ENCODE measurements around the gene SVIL. TPM values are rescaled to one million over a fixed set of nuclear protein-coding genes. Genes with fewer than 3 reads are reported as not detected.

SVIL gene
- total RNA-seq, 1 donor from 2014 or later, result 25.1 TPM

GRCh38 chr10:29631049-29631339 is 3.8 kb downstream of the SVIL start:
- no peak for DNase-seq (ENCODE audit: low spot score)
- Histone ChIP-seq H4K20me1 (ENCODE audit: low read depth) (peaks cover 2% of the 10 kb centered on the region), H3K9ac (no peak overlapping the region), H3K79me2 (ENCODE audit: low read depth) (peaks cover 20% of the 10 kb centered on the region), H3F3A (ENCODE audit: low read depth) (peaks cover 17% of the 10 kb centered on the region), H3K27ac (no peak overlapping the region), H2AFZ (replicated peaks) (no peak overlapping the region), H3K9me3 (ENCODE audit: low read depth) (no peaks in the 10 kb centered on the region), H3K4me2 (no peak overlapping the region), H3K27me3 (no peaks in the 10 kb centered on the region), H3K4me3 (no peak overlapping the region), H3K36me3 (no peaks in the 10 kb centered on the region), H3K4me1 (peaks cover 29% of the 10 kb centered on the region)
- no peak overlapping the region for H3K4me3 Mint-ChIP-seq
- no peak overlapping the region for H3K27ac Mint-ChIP-seq
- H3K36me3 Mint-ChIP-seq, result peaks cover 2% of the 10 kb centered on the region
- H3K27me3 Mint-ChIP-seq (ENCODE audit: insufficient read depth, low read depth), result peaks cover 2% of the 10 kb centered on the region
- H3K4me1 Mint-ChIP-seq, result peaks cover 22% of the 10 kb centered on the region
- no peaks in the 10 kb centered on the region for H3K9me3 Mint-ChIP-seq
- TF ChIP-seq EZH2phosphoT487 (IDR thresholded peaks at IDR 0.05), result no peak
- no peak for TF ChIP-seq CTCF (IDR thresholded peaks at IDR 0.05)
- TF ChIP-seq EZH2 (IDR thresholded peaks at IDR 0.05), result no peak

GRCh38 chr10:29630205-29631048 is 4.3 kb downstream of the SVIL start:
- no peak overlapping the region for H3K4me3 Mint-ChIP-seq
- no peak overlapping the region for H3K27ac Mint-ChIP-seq

GRCh38 chr10:29628912-29629526 is 5.8 kb downstream of the SVIL start:
- H3K4me1 ChIP-seq, result peaks cover 9% of the 10 kb centered on the region
- Mint-ChIP-seq H3K27me3 (ENCODE audit: insufficient read depth, low read depth) (peaks cover 2% of the 10 kb centered on the region), H3K4me3 (no peak overlapping the region), H3K27ac (no peak overlapping the region), H3K36me3 (peaks cover 4% of the 10 kb centered on the region), H3K4me1 (peaks cover 4% of the 10 kb centered on the region), H3K9me3 (no peaks in the 10 kb centered on the region)
- no peaks in the 10 kb centered on the region for H3K27me3 ChIP-seq
- peaks cover 2% of the 10 kb centered on the region for H4K20me1 ChIP-seq (ENCODE audit: low read depth)
- no peaks in the 10 kb centered on the region for H3K36me3 ChIP-seq
- H3F3A ChIP-seq (ENCODE audit: low read depth), result no peaks in the 10 kb centered on the region
- no peak for DNase-seq (ENCODE audit: low spot score)
- TF ChIP-seq EZH2 (IDR thresholded peaks at IDR 0.05) (no peak), CTCF (IDR thresholded peaks at IDR 0.05) (no peak), EZH2phosphoT487 (IDR thresholded peaks at IDR 0.05) (no peak)
- H3K4me2 ChIP-seq, result no peak overlapping the region
- no peak overlapping the region for H3K27ac ChIP-seq
- peaks cover 25% of the 10 kb centered on the region for H3K79me2 ChIP-seq (ENCODE audit: low read depth)
- no peak overlapping the region for H3K9ac ChIP-seq
- no peak overlapping the region for H2AFZ ChIP-seq (replicated peaks)
- H3K9me3 ChIP-seq (ENCODE audit: low read depth), result no peaks in the 10 kb centered on the region
- no peak overlapping the region for H3K4me3 ChIP-seq

More at GRCh38 chr10:29630205-29631048, 4.3 kb downstream of the SVIL start:
- H3K27me3 ChIP-seq, result no peaks in the 10 kb centered on the region
- H3K27ac ChIP-seq, result no peak overlapping the region
- TF ChIP-seq CTCF (IDR thresholded peaks at IDR 0.05) (no peak), EZH2phosphoT487 (IDR thresholded peaks at IDR 0.05) (no peak), EZH2 (IDR thresholded peaks at IDR 0.05) (no peak)
- no peak overlapping the region for H3K9ac ChIP-seq
- H3K4me1 ChIP-seq, result peaks cover 23% of the 10 kb centered on the region
- Mint-ChIP-seq H3K27me3 (ENCODE audit: insufficient read depth, low read depth) (peaks cover 2% of the 10 kb centered on the region), H3K4me1 (peaks cover 16% of the 10 kb centered on the region), H3K9me3 (no peaks in the 10 kb centered on the region), H3K36me3 (peaks cover 2% of the 10 kb centered on the region)
- H3K36me3 ChIP-seq, result no peaks in the 10 kb centered on the region
- H3K79me2 ChIP-seq (ENCODE audit: low read depth), result peaks cover 24% of the 10 kb centered on the region
- no peak overlapping the region for H2AFZ ChIP-seq (replicated peaks)
- no peaks in the 10 kb centered on the region for H3K9me3 ChIP-seq (ENCODE audit: low read depth)
- no peak overlapping the region for H3K4me2 ChIP-seq
- no peak overlapping the region for H3K4me3 ChIP-seq
- peaks cover 2% of the 10 kb centered on the region for H4K20me1 ChIP-seq (ENCODE audit: low read depth)
- DNase-seq (ENCODE audit: low spot score), result no peak
- peaks cover 11% of the 10 kb centered on the region for H3F3A ChIP-seq (ENCODE audit: low read depth)
